Mammary epithelial cell (primary cell): ENCODE data around the gene AIG1.

Source experiments
- EZH2 ChIP-seq: IDR thresholded peaks from 2 replicates; pipeline ENCODE4 v1.6.1; 2012; ENCODE audit warnings: low read length, inconsistent platforms, borderline replicate concordance
- TF ChIP-seq, protein P1 (sequence below), 2 donors: IDR thresholded peaks in 1 of 2; conservative IDR thresholded peaks in 1 of 2; 2 replicates each; pipeline ENCODE4 v1.5.1; 2011 to 2012; ENCODE audit warnings: inconsistent platforms in 2 of 2, low read length in 2 of 2, mild to moderate bottlenecking in 2 of 2, control low read depth in 1 of 2, low read depth in 1 of 2; ENCODE audit not compliant: insufficient read depth in 1 of 2; ENCODE audit errors: extremely low read depth in 1 of 2

DNA sequence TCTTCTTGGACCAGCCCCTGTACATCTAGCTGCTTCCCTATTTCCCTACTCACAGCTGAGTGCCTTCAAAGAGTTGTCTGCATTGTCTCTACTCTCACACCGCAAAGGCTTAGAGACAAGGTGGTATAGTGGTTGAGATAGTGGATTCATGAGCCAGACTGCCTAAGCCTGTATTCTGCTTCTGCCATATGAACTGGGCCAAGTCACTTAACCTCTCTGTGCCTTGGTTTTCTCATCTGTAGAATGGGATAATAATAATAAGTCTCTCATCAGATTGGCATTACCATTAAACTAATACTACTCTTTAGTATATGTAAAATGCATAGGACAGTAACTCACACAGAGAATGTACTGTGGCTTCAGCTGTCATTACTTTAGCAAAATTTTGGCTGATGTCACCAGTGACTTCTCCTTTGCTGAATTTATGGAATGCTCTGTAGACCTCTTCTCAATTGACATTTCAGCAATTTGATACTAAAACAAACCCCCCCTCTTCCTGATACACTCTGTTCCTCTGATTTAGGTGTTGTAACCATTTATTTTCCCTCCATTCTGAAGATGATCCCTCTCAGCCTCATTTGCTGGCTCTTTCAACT lies 233.7 kb downstream of the AIG1 start:
- TF ChIP-seq, protein P1, sequence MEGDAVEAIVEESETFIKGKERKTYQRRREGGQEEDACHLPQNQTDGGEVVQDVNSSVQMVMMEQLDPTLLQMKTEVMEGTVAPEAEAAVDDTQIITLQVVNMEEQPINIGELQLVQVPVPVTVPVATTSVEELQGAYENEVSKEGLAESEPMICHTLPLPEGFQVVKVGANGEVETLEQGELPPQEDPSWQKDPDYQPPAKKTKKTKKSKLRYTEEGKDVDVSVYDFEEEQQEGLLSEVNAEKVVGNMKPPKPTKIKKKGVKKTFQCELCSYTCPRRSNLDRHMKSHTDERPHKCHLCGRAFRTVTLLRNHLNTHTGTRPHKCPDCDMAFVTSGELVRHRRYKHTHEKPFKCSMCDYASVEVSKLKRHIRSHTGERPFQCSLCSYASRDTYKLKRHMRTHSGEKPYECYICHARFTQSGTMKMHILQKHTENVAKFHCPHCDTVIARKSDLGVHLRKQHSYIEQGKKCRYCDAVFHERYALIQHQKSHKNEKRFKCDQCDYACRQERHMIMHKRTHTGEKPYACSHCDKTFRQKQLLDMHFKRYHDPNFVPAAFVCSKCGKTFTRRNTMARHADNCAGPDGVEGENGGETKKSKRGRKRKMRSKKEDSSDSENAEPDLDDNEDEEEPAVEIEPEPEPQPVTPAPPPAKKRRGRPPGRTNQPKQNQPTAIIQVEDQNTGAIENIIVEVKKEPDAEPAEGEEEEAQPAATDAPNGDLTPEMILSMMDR (conservative IDR thresholded peaks at IDR 0.05 in 1 of 2, IDR thresholded peaks at IDR 0.05 in 1 of 2; ENCODE audit: extremely low read depth in 1 of 2, insufficient read depth in 1 of 2, low read depth in 1 of 2, low read length in 2 of 2), result no peak
- TF ChIP-seq EZH2, result no peak
